Smooth muscle cell (in vitro differentiated cells): ENCODE results near the gene KCNA2. TPM values are rescaled to one million over a fixed set of nuclear protein-coding genes. Genes with fewer than 3 reads are reported as not detected.

ENCODE experiments used
- DNase-seq: peaks from one replicate; lab custom pipeline; 2025; ENCODE audit not compliant: unreplicated experiment; lab: John Stamatoyannopoulos, UW
- H2AFZ ChIP-seq: fragments of 200-600 bp; sonication (generic); 2 replicates; pipeline ENCODE4 v1.6.0; 2016; ENCODE audit warnings: antibody characterized with exemption, low read depth, mild to moderate bottlenecking
- H3F3A ChIP-seq: fragments of 200-600 bp; sonication (generic); 2 replicates; pipeline ENCODE4 v1.6.0; 2017; ENCODE audit warnings: antibody characterized with exemption, low read depth
- H3K27ac ChIP-seq: fragments of 200-600 bp; sonication (generic); 2 replicates; pipeline ENCODE4 v1.5.1; 2016; ENCODE audit warnings: low read depth, mild to moderate bottlenecking
- H3K27me3 ChIP-seq: fragments of 200-600 bp; sonication (generic); 2 replicates; pipeline ENCODE4 v1.6.1; 2016; ENCODE audit warnings: low read depth, mild to moderate bottlenecking
- H3K36me3 ChIP-seq: fragments of 200-600 bp; sonication (generic); 2 replicates; pipeline ENCODE4 v1.5.1; 2016; ENCODE audit warnings: low read depth
- H3K4me1 ChIP-seq: fragments of 200-600 bp; sonication (generic); 2 replicates; pipeline ENCODE4 v1.5.1; 2016; ENCODE audit warnings: low read depth
- H3K4me2 ChIP-seq: fragments of 200-600 bp; sonication (generic); 2 replicates; pipeline ENCODE4 v1.6.0; 2016; ENCODE audit warnings: mild to moderate bottlenecking
- H3K4me3 ChIP-seq: fragments of 200-600 bp; sonication (generic); 2 replicates; pipeline ENCODE4 v1.5.1; 2016; ENCODE audit warnings: mild to moderate bottlenecking
- H3K79me2 ChIP-seq: fragments of 200-600 bp; sonication (generic); 2 replicates; pipeline ENCODE4 v1.6.0; 2016; ENCODE audit warnings: low read depth, mild to moderate bottlenecking
- H3K9ac ChIP-seq: fragments of 200-600 bp; sonication (generic); 2 replicates; pipeline ENCODE4 v1.6.0; 2016; ENCODE audit warnings: low read depth
- H3K9me3 ChIP-seq: fragments of 200-600 bp; sonication (generic); replicated peaks from 2 replicates; pipeline ENCODE4 v1.5.1; 2016; ENCODE audit warnings: low read depth
- H4K20me1 ChIP-seq: fragments of 200-600 bp; sonication (generic); 2 replicates; pipeline ENCODE4 v1.6.0; 2016; ENCODE audit warnings: low read depth
- WGBS: methylation state at CpG from one replicate; pipeline ENCODE4 v1.1.7; 2016; ENCODE audit warnings: low lambda C conversion rate; 5-methylcytosine and 5-hydroxymethylcytosine counted together
- polyA plus RNA-seq: library from polyadenylated mRNA; unstranded; fragments of >200 nt; fragmentation: Nextera tagmentation; extraction: Ambion mirVana; gene quantifications from 2 replicates; pipeline ENCODE4 v1.2.1, GENCODE V29; 2016
- total RNA-seq: library from RNA; depleted of rRNA; stranded (reverse); fragments of >200 nt; gene quantifications from 2 replicates; pipeline ENCODE4 v1.2.3, GENCODE V29; 2014
- TF ChIP-seq, protein P1 (sequence below): fragments of 200-600 bp; sonication (generic); IDR thresholded peaks from 2 replicates; pipeline ENCODE4 v1.5.1; 2017; ENCODE audit warnings: borderline replicate concordance, mild to moderate bottlenecking, antibody characterized with exemption; ENCODE audit not compliant: insufficient read depth, poor library complexity, severe bottlenecking

The KCNA2 gene
- total and polyA plus RNA-seq, 2 experiments from 2014 or later: 0.16 to 0.81 TPM

DNA sequence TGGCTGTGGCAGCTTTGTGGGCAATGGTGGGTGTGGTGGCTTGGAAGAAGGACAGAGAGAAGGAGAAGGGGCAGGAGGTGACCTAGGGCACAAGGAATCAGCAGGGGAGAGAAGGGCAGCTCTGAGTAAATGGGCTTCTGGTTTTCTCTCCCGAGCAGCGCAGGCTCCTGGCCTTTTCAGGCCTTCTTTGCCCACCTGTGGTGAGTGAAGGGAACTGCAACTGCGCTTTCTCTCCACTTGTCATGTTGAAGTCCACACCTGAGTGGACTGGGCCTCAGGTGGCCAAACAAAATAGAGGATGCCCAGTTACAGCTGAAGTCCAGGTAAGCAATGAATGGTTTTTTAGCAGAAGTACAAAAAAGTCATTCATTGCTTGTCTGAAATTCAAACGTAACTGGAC, 57.8 kb downstream of the KCNA2 start:
- H2AFZ ChIP-seq: no peak overlapping the region
- H3K4me3 ChIP-seq: no peak overlapping the region
- TF ChIP-seq, protein P1, sequence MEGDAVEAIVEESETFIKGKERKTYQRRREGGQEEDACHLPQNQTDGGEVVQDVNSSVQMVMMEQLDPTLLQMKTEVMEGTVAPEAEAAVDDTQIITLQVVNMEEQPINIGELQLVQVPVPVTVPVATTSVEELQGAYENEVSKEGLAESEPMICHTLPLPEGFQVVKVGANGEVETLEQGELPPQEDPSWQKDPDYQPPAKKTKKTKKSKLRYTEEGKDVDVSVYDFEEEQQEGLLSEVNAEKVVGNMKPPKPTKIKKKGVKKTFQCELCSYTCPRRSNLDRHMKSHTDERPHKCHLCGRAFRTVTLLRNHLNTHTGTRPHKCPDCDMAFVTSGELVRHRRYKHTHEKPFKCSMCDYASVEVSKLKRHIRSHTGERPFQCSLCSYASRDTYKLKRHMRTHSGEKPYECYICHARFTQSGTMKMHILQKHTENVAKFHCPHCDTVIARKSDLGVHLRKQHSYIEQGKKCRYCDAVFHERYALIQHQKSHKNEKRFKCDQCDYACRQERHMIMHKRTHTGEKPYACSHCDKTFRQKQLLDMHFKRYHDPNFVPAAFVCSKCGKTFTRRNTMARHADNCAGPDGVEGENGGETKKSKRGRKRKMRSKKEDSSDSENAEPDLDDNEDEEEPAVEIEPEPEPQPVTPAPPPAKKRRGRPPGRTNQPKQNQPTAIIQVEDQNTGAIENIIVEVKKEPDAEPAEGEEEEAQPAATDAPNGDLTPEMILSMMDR: peak; percentile 42
- no peak overlapping the region for H3K4me2 ChIP-seq
- H3K27me3 ChIP-seq: peaks cover 64% of the 10 kb centered on the region
- no peaks in the 10 kb centered on the region for H3K9me3 ChIP-seq
- H4K20me1 ChIP-seq: no peaks in the 10 kb centered on the region
- no peak overlapping the region for H3K27ac ChIP-seq
- H3F3A ChIP-seq: no peaks in the 10 kb centered on the region
- no peaks in the 10 kb centered on the region for H3K36me3 ChIP-seq
- no peaks in the 10 kb centered on the region for H3K79me2 ChIP-seq
- H3K9ac ChIP-seq: no peak overlapping the region
- 38% methylated on average over 4 of the region's 4 CpGs for WGBS
- H3K4me1 ChIP-seq: no peaks in the 10 kb centered on the region
- no peak for DNase-seq

- TF ChIP-seq, protein P1: no peak
- Histone ChIP-seq H3K4me3 (no peak overlapping the region), H3K27ac (no peak overlapping the region), H3F3A (no peaks in the 10 kb centered on the region), H2AFZ (no peak overlapping the region), H3K27me3 (peaks cover 50% of the 10 kb centered on the region), H3K4me2 (no peak overlapping the region), H3K36me3 (no peaks in the 10 kb centered on the region), H3K4me1 (no peaks in the 10 kb centered on the region), H3K79me2 (no peaks in the 10 kb centered on the region), H3K9ac (no peak overlapping the region), H4K20me1 (no peaks in the 10 kb centered on the region), H3K9me3 (no peaks in the 10 kb centered on the region)
- DNase-seq: no peak
- 59% methylated on average over 2 of the region's 2 CpGs for WGBS
Observed at GRCh38 chr1:110547017-110547416, 59.1 kb downstream of the KCNA2 start.

DNA sequence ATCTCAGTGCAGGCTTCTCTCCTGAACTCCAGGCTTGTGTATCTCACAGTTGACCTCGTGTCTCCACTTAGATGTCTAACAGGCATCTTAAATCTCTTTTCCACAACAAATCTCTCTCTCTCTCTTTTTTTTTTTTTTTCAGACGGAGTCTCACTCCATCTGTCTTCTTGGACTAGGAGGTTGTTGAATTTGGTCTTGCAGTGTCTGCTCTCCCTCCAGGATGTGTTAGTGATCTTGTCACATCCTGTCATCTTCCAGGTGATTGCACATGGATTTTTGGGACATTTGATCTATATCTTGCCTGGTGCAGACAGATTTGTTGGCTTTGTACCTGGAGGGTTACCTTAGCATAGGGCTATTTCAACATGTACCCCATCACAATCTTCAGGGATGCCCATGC, 60.7 kb downstream of the KCNA2 start:
- Histone ChIP-seq H3K27ac (no peak overlapping the region), H3K9ac (no peak overlapping the region), H3K4me2 (no peak overlapping the region), H3K27me3 (peaks cover 36% of the 10 kb centered on the region), H3K4me1 (no peaks in the 10 kb centered on the region), H3F3A (no peaks in the 10 kb centered on the region), H3K9me3 (no peaks in the 10 kb centered on the region), H4K20me1 (no peaks in the 10 kb centered on the region), H3K79me2 (no peaks in the 10 kb centered on the region), H3K4me3 (no peak overlapping the region), H3K36me3 (no peaks in the 10 kb centered on the region), H2AFZ (no peak overlapping the region)
- no peak for DNase-seq
- WGBS: 56% methylated on average over 2 of the region's 2 CpGs
- TF ChIP-seq, protein P1: no peak

DNA sequence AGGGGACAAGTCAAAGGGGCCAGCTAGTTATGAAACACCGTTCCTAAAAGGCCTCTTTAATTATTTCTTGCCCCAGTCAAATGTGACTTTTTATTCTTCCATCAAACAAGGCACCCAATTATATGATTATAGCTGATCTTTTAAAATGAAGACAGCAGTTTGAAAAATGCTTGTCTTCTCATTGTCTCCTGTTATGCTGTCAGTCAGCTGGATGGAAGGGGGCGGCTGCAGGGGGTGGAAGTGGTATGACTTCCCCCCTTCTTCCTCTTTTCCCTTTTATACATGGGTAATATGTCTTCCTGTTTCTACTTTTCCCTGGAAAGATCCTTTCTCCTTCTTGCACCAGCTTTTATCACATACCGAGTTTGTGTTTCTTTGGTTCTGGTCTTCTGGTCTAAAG, 61.4 kb downstream of the KCNA2 start:
- H3K79me2 ChIP-seq: no peaks in the 10 kb centered on the region
- H3K27ac ChIP-seq: no peak overlapping the region
- H3K4me1 ChIP-seq: no peaks in the 10 kb centered on the region
- no peak overlapping the region for H3K4me3 ChIP-seq
- H3K9me3 ChIP-seq: no peaks in the 10 kb centered on the region
- TF ChIP-seq, protein P1: no peak
- peaks cover 33% of the 10 kb centered on the region for H3K27me3 ChIP-seq
- no peak overlapping the region for H3K9ac ChIP-seq
- H3F3A ChIP-seq: no peaks in the 10 kb centered on the region
- H3K36me3 ChIP-seq: no peaks in the 10 kb centered on the region
- 79% methylated on average over 3 of the region's 3 CpGs for WGBS
- no peak overlapping the region for H2AFZ ChIP-seq
- no peaks in the 10 kb centered on the region for H4K20me1 ChIP-seq
- no peak overlapping the region for H3K4me2 ChIP-seq
- no peak for DNase-seq

Other genes with a start within 250 kb of the KCNA2 start
- gene SLC16A4, start 215.3 kb downstream of the KCNA2 start, total RNA-seq: 11.6 and 16.5 TPM in 2 replicates
- gene SLC16A4, start 215.3 kb downstream of the KCNA2 start, polyA plus RNA-seq: 6.5 and 7.7 TPM in 2 replicates
- gene LAMTOR5, start 198.7 kb downstream of the KCNA2 start, total RNA-seq: 72.7 and 81.1 TPM in 2 replicates
- 150 and 175 TPM in 2 replicates for gene LAMTOR5, start 198.7 kb downstream of the KCNA2 start, polyA plus RNA-seq
- gene PROK1, start 155.2 kb downstream of the KCNA2 start, total RNA-seq: 43.0 and 45.2 TPM in 2 replicates
- 66.2 and 69.5 TPM in 2 replicates for gene PROK1, start 155.2 kb downstream of the KCNA2 start, polyA plus RNA-seq
- not detected in 2 replicates for gene KCNA10, start 87.2 kb downstream of the KCNA2 start, total RNA-seq
- gene KCNA10, start 87.2 kb downstream of the KCNA2 start, polyA plus RNA-seq: not detected in 2 replicates
- gene KCNA3, start 68.6 kb upstream of the KCNA2 start, total RNA-seq: 5.5 and 9.3 TPM in 2 replicates
- gene KCNA3, start 68.6 kb upstream of the KCNA2 start, polyA plus RNA-seq: 2.3 and 3.7 TPM in 2 replicates